CD4-positive, CD25-positive, alpha-beta regulatory T cell (primary cell): ENCODE measurements around the gene FAF2. TPM values are rescaled to one million over a fixed set of nuclear protein-coding genes. Genes with fewer than 3 reads are reported as not detected.

Experiments used
- ATAC-seq, 2 donors: fragments of 150-1000 bp; cut with Tn5 transposase; one replicate each; pipeline ENCODE4 v1.10.0; 2021; ENCODE audit warnings: low read depth in 2 of 2, moderate number of reproducible peaks in 2 of 2, moderate library complexity in 1 of 2
- DNase-seq, 3 donors: peaks; one replicate each; pipeline versions ENCODE4 v3.0.0 to v3.0.0-alpha.2; 2012 to 2022; ENCODE audit warnings: mixed read lengths in 1 of 3
- H3K27ac ChIP-seq: one replicate; pipeline ENCODE4 v1.7.0; 2013; ENCODE audit warnings: mild to moderate bottlenecking, low read length; ENCODE audit not compliant: insufficient read depth, poor library complexity, severe bottlenecking
- H3K27me3 ChIP-seq: one replicate; pipeline ENCODE4 v1.7.0; 2013; ENCODE audit warnings: low read length; ENCODE audit not compliant: control insufficient read depth, insufficient read depth
- H3K36me3 ChIP-seq: one replicate; pipeline ENCODE4 v1.7.0; 2013; ENCODE audit warnings: mild to moderate bottlenecking, low read length, moderate library complexity; ENCODE audit not compliant: control insufficient read depth, insufficient read depth
- H3K4me1 ChIP-seq: 2 replicates; pipeline ENCODE4 v1.7.0; 2013; ENCODE audit warnings: mild to moderate bottlenecking, low read length; ENCODE audit not compliant: insufficient read depth, control insufficient read depth, poor library complexity, severe bottlenecking
- H3K4me3 ChIP-seq: one replicate; pipeline ENCODE4 v1.7.0; 2013; ENCODE audit warnings: low read depth, mild to moderate bottlenecking, low read length, moderate library complexity
- H3K9me3 ChIP-seq, 2 experiments: 1 replicate in 1 of 2; 2 replicates in 1 of 2; pipeline ENCODE4 v1.7.0; 2013; ENCODE audit warnings: low read length in 2 of 2, mild to moderate bottlenecking in 1 of 2, moderate library complexity in 1 of 2; ENCODE audit not compliant: control insufficient read depth in 2 of 2
- H3K27ac Mint-ChIP-seq, 3 donors: one replicate each; pipeline ENCODE4 v1.8.0; 2020 to 2022; ENCODE audit warnings: mild to moderate bottlenecking in 3 of 3, mixed read lengths in 3 of 3, moderate library complexity in 2 of 3
- H3K27me3 Mint-ChIP-seq: one replicate; pipeline ENCODE4 v1.8.0; 2022; ENCODE audit warnings: mild to moderate bottlenecking, mixed read lengths
- H3K36me3 Mint-ChIP-seq: one replicate; pipeline ENCODE4 v1.8.0; 2020; ENCODE audit warnings: mixed read lengths
- H3K4me1 Mint-ChIP-seq, 4 donors: one replicate each; pipeline ENCODE4 v1.8.0; 2020 to 2022; ENCODE audit warnings: mixed read lengths in 4 of 4, mild to moderate bottlenecking in 1 of 4
- H3K4me3 Mint-ChIP-seq, 4 donors: one replicate each; pipeline ENCODE4 v1.8.0; 2020 to 2022; ENCODE audit warnings: mild to moderate bottlenecking in 4 of 4, mixed read lengths in 4 of 4, moderate library complexity in 3 of 4
- H3K9me3 Mint-ChIP-seq, 7 donors: one replicate each; pipeline ENCODE4 v1.8.0; 2020 to 2022; ENCODE audit warnings: mixed read lengths in 7 of 7, mild to moderate bottlenecking in 3 of 7, moderate library complexity in 2 of 7
- polyA plus RNA-seq, 4 donors: library from polyadenylated mRNA; unstranded; fragments of 300-500 nt; fragmentation: Illumina TruSeq; gene quantifications; one replicate each; pipeline ENCODE4 v1.2.3, GENCODE V29; 2021
- total RNA-seq: library from RNA; stranded (reverse); gene quantifications from one replicate; pipeline ENCODE4 v1.2.3, GENCODE V29; 2022

FAF2 gene
- total and polyA plus RNA-seq, 5 donors from 2014 or later, result 8.8 to 31.8 (median 14.4) TPM

- H3K36me3 Mint-ChIP-seq, result peaks cover 4% of the 10 kb centered on the region
- DNase-seq (no peak), ATAC-seq (no peak)
- H3K4me1 ChIP-seq, result peaks cover 18% of the 10 kb centered on the region
- peaks cover 16% of the 10 kb centered on the region for H3K27me3 Mint-ChIP-seq
- H3K27me3 ChIP-seq, result no peaks in the 10 kb centered on the region
- peak overlapping the region; percentile 98 to 99 (median 99) for H3K4me3 Mint-ChIP-seq
- peak overlapping the region; percentile 93 for H3K27ac ChIP-seq
- peaks cover 3% of the 10 kb centered on the region for H3K36me3 ChIP-seq
- H3K4me1 Mint-ChIP-seq, result peaks cover 21 to 49% (median 31%) of the 10 kb centered on the region in 4 donors
- peaks cover 0 to 1% (median 0%) of the 10 kb centered on the region in 7 donors for H3K9me3 Mint-ChIP-seq
- no peaks in the 10 kb centered on the region for H3K9me3 ChIP-seq
- peak overlapping the region; percentile 99 for H3K27ac Mint-ChIP-seq
- peak overlapping the region; percentile 86 for H3K4me3 ChIP-seq
Observed at GRCh38 chr5:176447591-176447977, 601 bp upstream of the FAF2 start.

- H3K4me3 Mint-ChIP-seq, result peak overlapping the region in 2 of 4 donors; percentile 38 to 99
- H3K27ac ChIP-seq, result peak overlapping the region; percentile 93
- H3K27ac Mint-ChIP-seq, result peak overlapping the region in 1 of 3 donors; percentile 99
Observed at GRCh38 chr5:176450077-176450476, 1.9 kb downstream of the FAF2 start.

GRCh38 chr5:176454724-176455394 lies 6.7 kb downstream of the FAF2 start:
- H3K9me3 Mint-ChIP-seq, result no peaks in the 10 kb centered on the region
- H3K4me1 ChIP-seq, result peaks cover 9% of the 10 kb centered on the region
- H3K27me3 ChIP-seq, result no peaks in the 10 kb centered on the region
- H3K36me3 Mint-ChIP-seq, result peaks cover 18% of the 10 kb centered on the region
- no peaks in the 10 kb centered on the region for H3K27me3 Mint-ChIP-seq
- no peak overlapping the region for H3K27ac Mint-ChIP-seq
- H3K4me3 Mint-ChIP-seq, result peak overlapping the region in 1 of 4 donors; percentile 38
- no peak overlapping the region for H3K4me3 ChIP-seq
- ATAC-seq, result no peak
- no peak overlapping the region for H3K27ac ChIP-seq
- H3K36me3 ChIP-seq, result peaks cover 10% of the 10 kb centered on the region
- no peak for DNase-seq
- H3K4me1 Mint-ChIP-seq, result peaks cover 20 to 67% (median 44%) of the 10 kb centered on the region in 4 donors
- H3K9me3 ChIP-seq, result no peaks in the 10 kb centered on the region

More at GRCh38 chr5:176450077-176450476, 1.9 kb downstream of the FAF2 start:
- no peaks in the 10 kb centered on the region for H3K27me3 ChIP-seq
- peaks cover 12% of the 10 kb centered on the region for H3K27me3 Mint-ChIP-seq
- H3K4me3 ChIP-seq, result peak overlapping the region; percentile 43
- H3K9me3 ChIP-seq, result no peaks in the 10 kb centered on the region
- H3K4me1 ChIP-seq, result peaks cover 18% of the 10 kb centered on the region
- peaks cover 12% of the 10 kb centered on the region for H3K36me3 Mint-ChIP-seq
- peaks cover 29 to 64% (median 38%) of the 10 kb centered on the region in 4 donors for H3K4me1 Mint-ChIP-seq
- DNase-seq (no peak), ATAC-seq (no peak)
- peaks cover 10% of the 10 kb centered on the region for H3K36me3 ChIP-seq
- H3K9me3 Mint-ChIP-seq, result peaks cover 0 to 1% (median 0%) of the 10 kb centered on the region in 7 donors

DNA sequence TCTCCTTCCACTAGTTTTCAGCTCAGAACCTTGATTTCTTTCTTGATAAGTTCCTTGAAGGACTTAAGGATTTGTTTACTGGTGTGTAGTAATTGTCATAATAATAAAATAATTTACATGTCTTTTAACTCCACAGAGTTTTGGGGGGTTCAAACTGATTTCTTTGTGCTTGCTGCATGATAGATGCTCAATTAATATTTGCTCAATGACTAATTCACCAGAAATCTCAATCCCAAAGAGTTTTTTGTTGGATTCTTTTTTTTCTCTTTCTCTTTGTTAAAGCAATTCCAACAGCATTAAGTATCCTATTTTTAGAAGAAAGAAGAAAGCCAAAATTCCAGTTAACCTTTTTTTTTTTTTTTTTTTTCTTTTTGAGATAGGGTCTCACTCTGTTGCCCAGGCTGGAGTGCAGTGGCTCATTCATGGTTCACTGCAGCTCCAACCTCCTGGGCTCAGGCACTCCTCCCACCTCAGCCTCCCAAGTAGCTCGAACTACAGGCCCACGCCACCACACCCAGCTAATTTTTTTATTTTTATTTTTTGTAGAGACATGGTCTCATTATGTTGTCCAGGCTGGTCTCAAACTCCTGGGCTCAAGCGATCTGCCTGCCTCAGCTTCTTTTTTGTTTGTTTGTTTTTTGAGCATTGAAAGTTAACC lies 10.8 kb downstream of the FAF2 start:
- Histone ChIP-seq H3K9me3 (no peaks in the 10 kb centered on the region), H3K27me3 (no peaks in the 10 kb centered on the region), H3K4me3 (no peak overlapping the region), H3K4me1 (peaks cover 12% of the 10 kb centered on the region), H3K27ac (no peak overlapping the region), H3K36me3 (no peaks in the 10 kb centered on the region)
- no peaks in the 10 kb centered on the region for H3K9me3 Mint-ChIP-seq
- H3K27ac Mint-ChIP-seq, result peak overlapping the region in 2 of 3 donors; percentile 73 to 81
- no peak for ATAC-seq
- H3K36me3 Mint-ChIP-seq, result peaks cover 17% of the 10 kb centered on the region
- H3K4me3 Mint-ChIP-seq, result peak overlapping the region in 1 of 4 donors; percentile 2
- peaks cover 20 to 70% (median 49%) of the 10 kb centered on the region in 4 donors for H3K4me1 Mint-ChIP-seq
- no peak for DNase-seq
- H3K27me3 Mint-ChIP-seq, result no peaks in the 10 kb centered on the region

GRCh38 chr5:176461349-176461748 lies 13.2 kb downstream of the FAF2 start:
- Histone ChIP-seq H3K27ac (no peak overlapping the region), H3K4me1 (peaks cover 12% of the 10 kb centered on the region), H3K4me3 (no peak overlapping the region), H3K36me3 (peaks cover 7% of the 10 kb centered on the region), H3K27me3 (no peaks in the 10 kb centered on the region), H3K9me3 (no peaks in the 10 kb centered on the region)
- no peaks in the 10 kb centered on the region for H3K27me3 Mint-ChIP-seq
- H3K36me3 Mint-ChIP-seq, result peaks cover 18% of the 10 kb centered on the region
- no peak overlapping the region for H3K27ac Mint-ChIP-seq
- no peaks in the 10 kb centered on the region for H3K9me3 Mint-ChIP-seq
- DNase-seq (no peak), ATAC-seq (no peak)
- peaks cover 14 to 72% (median 47%) of the 10 kb centered on the region in 4 donors for H3K4me1 Mint-ChIP-seq
- H3K4me3 Mint-ChIP-seq, result no peak overlapping the region

DNA sequence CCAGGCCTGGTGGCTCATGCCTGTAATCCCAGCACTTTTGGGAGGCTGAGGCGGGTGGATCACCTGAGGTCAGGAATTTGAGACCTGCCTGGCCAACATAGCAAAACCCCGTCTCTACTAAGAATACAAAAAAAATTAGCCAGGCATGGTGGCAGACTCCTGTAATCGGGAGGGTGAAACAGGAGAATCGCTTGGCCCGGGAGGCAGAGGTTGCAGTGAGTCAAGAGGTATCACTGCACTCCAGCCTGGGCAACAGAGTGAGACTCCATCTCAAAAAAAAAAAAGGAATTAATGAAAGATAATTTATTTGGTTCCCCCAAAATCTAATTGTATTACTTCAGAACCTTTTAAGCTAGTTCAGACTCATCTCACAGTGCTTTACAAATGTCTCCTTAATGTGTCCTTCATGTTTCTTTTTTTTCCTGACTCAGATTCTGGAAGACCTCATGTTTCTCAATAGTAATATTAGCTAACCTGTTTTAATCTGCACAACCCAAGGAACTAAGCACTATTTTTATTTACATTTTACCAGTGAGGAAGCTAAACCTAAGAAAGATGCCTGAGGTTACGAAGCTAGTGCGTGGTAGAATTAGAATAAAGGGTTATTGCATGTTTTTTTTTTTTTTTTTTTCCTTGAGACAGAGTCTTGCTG lies 15.1 kb downstream of the FAF2 start:
- H3K4me3 ChIP-seq, result no peak overlapping the region
- H3K4me3 Mint-ChIP-seq, result no peak overlapping the region
- H3K27me3 ChIP-seq, result no peaks in the 10 kb centered on the region
- H3K27me3 Mint-ChIP-seq, result no peaks in the 10 kb centered on the region
- H3K36me3 ChIP-seq, result peaks cover 8% of the 10 kb centered on the region
- H3K9me3 Mint-ChIP-seq, result no peaks in the 10 kb centered on the region
- DNase-seq (no peak), ATAC-seq (no peak)
- H3K9me3 ChIP-seq, result no peaks in the 10 kb centered on the region
- peaks cover 12% of the 10 kb centered on the region for H3K4me1 ChIP-seq
- H3K27ac Mint-ChIP-seq, result peak overlapping the region; percentile 26 to 63 (median 38)
- no peak overlapping the region for H3K27ac ChIP-seq
- peaks cover 14 to 65% (median 51%) of the 10 kb centered on the region in 4 donors for H3K4me1 Mint-ChIP-seq
- H3K36me3 Mint-ChIP-seq, result peaks cover 26% of the 10 kb centered on the region

DNA sequence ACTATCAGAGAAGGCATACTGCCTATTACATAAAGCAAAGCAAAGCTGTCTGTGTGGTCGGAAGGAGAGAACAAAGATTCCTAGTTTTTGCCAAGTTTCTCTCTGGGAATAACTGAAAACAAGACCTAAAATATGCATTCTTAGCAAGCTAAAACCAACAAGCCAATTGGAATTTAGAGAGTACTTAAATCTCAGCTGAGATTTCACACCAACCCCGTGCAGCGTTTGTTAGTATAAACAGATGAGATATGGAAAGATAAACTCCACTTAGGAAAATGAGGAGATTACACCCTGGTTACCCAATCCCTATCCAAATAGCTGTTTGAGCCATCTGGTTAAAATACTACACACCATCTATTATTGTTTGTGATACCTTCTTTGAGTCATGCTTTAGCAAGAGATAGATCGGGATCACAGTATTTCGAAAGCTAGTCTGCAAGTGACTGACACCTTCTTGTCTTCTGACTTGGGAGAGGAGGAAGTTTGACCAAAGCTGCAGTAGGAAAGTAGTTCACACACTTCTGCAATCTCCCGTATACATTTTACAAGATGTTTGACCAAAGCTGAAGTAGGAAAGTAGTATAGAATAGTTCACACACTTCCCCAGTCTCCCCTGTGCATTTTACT lies 18.2 kb downstream of the FAF2 start:
- H3K36me3 ChIP-seq, result peaks cover 8% of the 10 kb centered on the region
- Mint-ChIP-seq H3K4me1 (peaks cover 16 to 53% (median 36%) of the 10 kb centered on the region in 4 donors), H3K27me3 (no peaks in the 10 kb centered on the region), H3K36me3 (peaks cover 21% of the 10 kb centered on the region), H3K27ac (peak overlapping the region in 1 of 3 donors; percentile 75), H3K4me3 (no peak overlapping the region), H3K9me3 (no peaks in the 10 kb centered on the region)
- ATAC-seq (no peak), DNase-seq (no peak)
- H3K27me3 ChIP-seq, result no peaks in the 10 kb centered on the region
- no peak overlapping the region for H3K4me3 ChIP-seq
- H3K9me3 ChIP-seq, result no peaks in the 10 kb centered on the region
- no peak overlapping the region for H3K27ac ChIP-seq
- no peaks in the 10 kb centered on the region for H3K4me1 ChIP-seq
